Stimulated activated naive CD8-positive, alpha-beta T cell treated with anti-CD3 and anti-CD28 coated beads, Interleukin-15, amount 100 ng/mL, for 72 hours (primary cell): ENCODE measurements around the gene GAPDHS.

ENCODE experiments used
- ATAC-seq: fragments of 150-1000 bp; cut with Tn5 transposase; 2 replicates; pipeline ENCODE4 v1.10.0; 2021; ENCODE audit warnings: mild to moderate bottlenecking, moderate library complexity
- DNase-seq, 2 donors: peaks; one replicate each; pipeline ENCODE4 v3.0.0; 2021 to 2022
- H3K27ac Mint-ChIP-seq, 2 donors: one replicate each; pipeline ENCODE4 v1.8.0; 2022; ENCODE audit warnings: mild to moderate bottlenecking in 2 of 2, mixed read lengths in 2 of 2, moderate library complexity in 2 of 2
- H3K27me3 Mint-ChIP-seq: one replicate; pipeline ENCODE4 v1.8.0; 2022; ENCODE audit warnings: mixed read lengths
- H3K4me1 Mint-ChIP-seq: one replicate; pipeline ENCODE4 v1.8.0; 2022; ENCODE audit warnings: mild to moderate bottlenecking, mixed read lengths
- H3K4me3 Mint-ChIP-seq, 2 donors: one replicate each; pipeline ENCODE4 v1.8.0; 2022; ENCODE audit warnings: mild to moderate bottlenecking in 2 of 2, mixed read lengths in 2 of 2, moderate library complexity in 1 of 2
- H3K9me3 Mint-ChIP-seq, 2 donors: one replicate each; pipeline ENCODE4 v1.8.0; 2022; ENCODE audit warnings: mixed read lengths in 2 of 2

Gene GAPDHS

GRCh38 chr19:35506011-35506410, 27.2 kb upstream of the GAPDHS start:
- Mint-ChIP-seq H3K9me3 (no peaks in the 10 kb centered on the region), H3K4me3 (no peak overlapping the region), H3K27ac (peak overlapping the region in 1 of 2 donors; percentile 5), H3K4me1 (peaks cover 21% of the 10 kb centered on the region), H3K27me3 (peaks cover 67% of the 10 kb centered on the region)
- ATAC-seq, result no peak
- no peak for DNase-seq

GRCh38 chr19:35507561-35507960, 25.7 kb upstream of the GAPDHS start:
- no peak for ATAC-seq
- H3K9me3 Mint-ChIP-seq, result no peaks in the 10 kb centered on the region
- no peak for DNase-seq
- no peak overlapping the region for H3K4me3 Mint-ChIP-seq
- peaks cover 26% of the 10 kb centered on the region for H3K4me1 Mint-ChIP-seq
- no peak overlapping the region for H3K27ac Mint-ChIP-seq
- peaks cover 83% of the 10 kb centered on the region for H3K27me3 Mint-ChIP-seq

- Mint-ChIP-seq H3K27ac (no peak overlapping the region), H3K27me3 (peaks cover 83% of the 10 kb centered on the region), H3K9me3 (no peaks in the 10 kb centered on the region), H3K4me1 (peaks cover 26% of the 10 kb centered on the region), H3K4me3 (no peak overlapping the region)
- DNase-seq, result no peak
- ATAC-seq, result no peak
These were observed 25.1 kb upstream of the GAPDHS start for GRCh38 chr19:35508129-35508528.

- no peak overlapping the region for H3K27ac Mint-ChIP-seq
- peaks cover 26% of the 10 kb centered on the region for H3K4me1 Mint-ChIP-seq
- peaks cover 91% of the 10 kb centered on the region for H3K27me3 Mint-ChIP-seq
- ATAC-seq, result peak; percentile 80
- no peaks in the 10 kb centered on the region for H3K9me3 Mint-ChIP-seq
- H3K4me3 Mint-ChIP-seq, result peak overlapping the region; percentile 77 to 83
- peak; percentile 20 to 36 for DNase-seq
These were observed 24.1 kb upstream of the GAPDHS start for GRCh38 chr19:35509018-35509652.

- Mint-ChIP-seq H3K4me1 (peaks cover 26% of the 10 kb centered on the region), H3K27me3 (peaks cover 94% of the 10 kb centered on the region), H3K9me3 (no peaks in the 10 kb centered on the region), H3K27ac (peak overlapping the region; percentile 49 to 78), H3K4me3 (peak overlapping the region; percentile 77 to 83)
- DNase-seq (peak; percentile 74 to 75), ATAC-seq (peak; percentile 78)
These were observed 23.2 kb upstream of the GAPDHS start for GRCh38 chr19:35509861-35510625.

GRCh38 chr19:35510626-35510964, 22.7 kb upstream of the GAPDHS start:
- peak overlapping the region; percentile 77 to 83 for H3K4me3 Mint-ChIP-seq
- no peak overlapping the region for H3K27ac Mint-ChIP-seq
- peak; percentile 21 for ATAC-seq
- peaks cover 26% of the 10 kb centered on the region for H3K4me1 Mint-ChIP-seq
- H3K27me3 Mint-ChIP-seq, result peaks cover 89% of the 10 kb centered on the region
- H3K9me3 Mint-ChIP-seq, result no peaks in the 10 kb centered on the region
- DNase-seq, result no peak

- Mint-ChIP-seq H3K27ac (no peak overlapping the region), H3K4me1 (peaks cover 26% of the 10 kb centered on the region), H3K9me3 (no peaks in the 10 kb centered on the region), H3K27me3 (peaks cover 81% of the 10 kb centered on the region), H3K4me3 (no peak overlapping the region)
- DNase-seq (no peak), ATAC-seq (no peak)
These were observed 21.9 kb upstream of the GAPDHS start for GRCh38 chr19:35511337-35511736.

- Mint-ChIP-seq H3K27me3 (peaks cover 64% of the 10 kb centered on the region), H3K9me3 (no peaks in the 10 kb centered on the region), H3K4me3 (no peak overlapping the region), H3K4me1 (peaks cover 26% of the 10 kb centered on the region), H3K27ac (no peak overlapping the region)
- no peak for DNase-seq
- ATAC-seq, result no peak
These were observed 20.2 kb upstream of the GAPDHS start for GRCh38 chr19:35512831-35513627.

GRCh38 chr19:35513628-35514281, 19.5 kb upstream of the GAPDHS start, which contains the start of gene DMKN:
Gene DMKN (minus strand): TSS chr19:35513649. CDS start chr19:35513475, 174 bp downstream.
- H3K4me1 Mint-ChIP-seq, result peaks cover 26% of the 10 kb centered on the region
- H3K27me3 Mint-ChIP-seq, result peaks cover 57% of the 10 kb centered on the region
- no peak within 1 kb of the TSS for H3K27ac Mint-ChIP-seq
- DNase-seq (no peak), ATAC-seq (no peak)
- H3K9me3 Mint-ChIP-seq, result no peaks in the 10 kb centered on the region
- H3K4me3 Mint-ChIP-seq, result no peak within 1 kb of the TSS

GRCh38 chr19:35514282-35514809, 18.9 kb upstream of the GAPDHS start:
- Mint-ChIP-seq H3K4me1 (peaks cover 22% of the 10 kb centered on the region), H3K4me3 (no peak overlapping the region), H3K9me3 (no peaks in the 10 kb centered on the region), H3K27me3 (peaks cover 56% of the 10 kb centered on the region), H3K27ac (no peak overlapping the region)
- DNase-seq (no peak), ATAC-seq (no peak)

- no peak for ATAC-seq
- no peak for DNase-seq
- no peak overlapping the region for H3K4me3 Mint-ChIP-seq
- H3K27me3 Mint-ChIP-seq, result peaks cover 42% of the 10 kb centered on the region
- H3K27ac Mint-ChIP-seq, result no peak overlapping the region
- no peaks in the 10 kb centered on the region for H3K9me3 Mint-ChIP-seq
- H3K4me1 Mint-ChIP-seq, result peaks cover 2% of the 10 kb centered on the region
These were observed 16.9 kb upstream of the GAPDHS start for GRCh38 chr19:35516310-35516709.

- no peak overlapping the region for H3K27ac Mint-ChIP-seq
- H3K4me1 Mint-ChIP-seq, result no peaks in the 10 kb centered on the region
- ATAC-seq (no peak), DNase-seq (no peak)
- H3K27me3 Mint-ChIP-seq, result peaks cover 32% of the 10 kb centered on the region
- H3K4me3 Mint-ChIP-seq, result no peak overlapping the region
- no peaks in the 10 kb centered on the region for H3K9me3 Mint-ChIP-seq
These were observed 15.9 kb upstream of the GAPDHS start for GRCh38 chr19:35517342-35517741.

- Mint-ChIP-seq H3K4me3 (no peak overlapping the region), H3K4me1 (no peaks in the 10 kb centered on the region), H3K9me3 (no peaks in the 10 kb centered on the region), H3K27me3 (peaks cover 22% of the 10 kb centered on the region), H3K27ac (no peak overlapping the region)
- DNase-seq (no peak), ATAC-seq (no peak)
These were observed 14.9 kb upstream of the GAPDHS start for GRCh38 chr19:35518313-35518712.

- H3K4me1 Mint-ChIP-seq, result no peaks in the 10 kb centered on the region
- no peak overlapping the region for H3K4me3 Mint-ChIP-seq
- peaks cover 12% of the 10 kb centered on the region for H3K27me3 Mint-ChIP-seq
- DNase-seq (no peak), ATAC-seq (no peak)
- H3K27ac Mint-ChIP-seq, result no peak overlapping the region
- H3K9me3 Mint-ChIP-seq, result no peaks in the 10 kb centered on the region
These were observed 14.0 kb upstream of the GAPDHS start for GRCh38 chr19:35519291-35519690.

- DNase-seq, result no peak
- ATAC-seq, result no peak
- H3K4me3 Mint-ChIP-seq, result no peak overlapping the region
- H3K27me3 Mint-ChIP-seq, result peaks cover 10% of the 10 kb centered on the region
- H3K4me1 Mint-ChIP-seq, result no peaks in the 10 kb centered on the region
- H3K9me3 Mint-ChIP-seq, result no peaks in the 10 kb centered on the region
- H3K27ac Mint-ChIP-seq, result no peak overlapping the region
These were observed 12.0 kb upstream of the GAPDHS start for GRCh38 chr19:35521124-35521743.
